Naive thymus-derived CD8-positive, alpha-beta T cell (primary cell): ENCODE measurements around the gene LITAFD. TPM values are rescaled to one million over a fixed set of nuclear protein-coding genes. Genes with fewer than 3 reads are reported as not detected.
A peak's percentile ranks its signal among the peaks of the same experiment; 100 is the strongest.

Source experiments
- ATAC-seq, 2 donors: fragments of 150-1000 bp; cut with Tn5 transposase in 1 of 2; sonication (Bioruptor Pico), chemical (Tn5 transposase) in 1 of 2; 1 replicate in 1 of 2; 2 replicates in 1 of 2; pipeline ENCODE4 v1.10.0; 2021; ENCODE audit warnings: mild to moderate bottlenecking in 2 of 2, moderate library complexity in 2 of 2
- POLR2A ChIA-PET: fragments of 350-600 bp; sonication (Branson Sonifier 250); formaldehyde crosslinking; loops from one replicate; lab custom pipeline; 2021; ENCODE audit warnings: antibody characterized with exemption; lab: Charles Lee
- DNase-seq, 10 donors: peaks; one replicate each; pipeline versions ENCODE4 v3.0.0 to v3.0.0-alpha.2; 2020 to 2022
- H3K27ac Mint-ChIP-seq, 10 donors: one replicate each; pipeline ENCODE4 v1.8.0; 2020 to 2022; ENCODE audit warnings: mild to moderate bottlenecking in 10 of 10, mixed read lengths in 10 of 10, moderate library complexity in 4 of 10, inconsistent platforms in 1 of 10
- H3K27me3 Mint-ChIP-seq, 5 donors: one replicate each; pipeline ENCODE4 v1.8.0; 2021 to 2022; ENCODE audit warnings: mixed read lengths in 5 of 5
- H3K36me3 Mint-ChIP-seq, 3 donors: one replicate each; pipeline ENCODE4 v1.8.0; 2020 to 2022; ENCODE audit warnings: mixed read lengths in 3 of 3, mild to moderate bottlenecking in 2 of 3, inconsistent platforms in 1 of 3
- H3K4me1 Mint-ChIP-seq, 4 donors: one replicate each; pipeline ENCODE4 v1.8.0; 2021 to 2022; ENCODE audit warnings: mixed read lengths in 4 of 4
- H3K4me3 Mint-ChIP-seq, 10 donors: one replicate each; pipeline ENCODE4 v1.8.0; 2020 to 2022; ENCODE audit warnings: mild to moderate bottlenecking in 10 of 10, mixed read lengths in 10 of 10, moderate library complexity in 6 of 10, inconsistent platforms in 1 of 10
- H3K9me3 Mint-ChIP-seq, 9 donors: one replicate each; pipeline ENCODE4 v1.8.0; 2020 to 2022; ENCODE audit warnings: mixed read lengths in 9 of 9, mild to moderate bottlenecking in 3 of 9, inconsistent platforms in 1 of 9, moderate library complexity in 1 of 9
- polyA plus RNA-seq, 3 donors: library from polyadenylated mRNA; unstranded; fragments of 300-500 nt; fragmentation: Illumina TruSeq; gene quantifications; one replicate each; pipeline ENCODE4 v1.2.3, GENCODE V29; 2021
- total RNA-seq, 8 experiments: library from RNA in 2 of 8; stranded (reverse) in 2 of 8; gene quantifications; one replicate each; pipeline ENCODE4 v1.2.3 and lab custom pipeline; 2021 to 2026

Gene LITAFD
- total and polyA plus RNA-seq, 5 experiments from 2014 or later: not detected

- DNase-seq: no peak
- POLR2A ChIA-PET: no interaction called here
Observed at GRCh38 chr16:8859913-8860881, 22.0 kb upstream of the LITAFD start.

GRCh38 chr16:8861563-8862308, 20.4 kb upstream of the LITAFD start:
- no peaks in the 10 kb centered on the region for H3K9me3 Mint-ChIP-seq
- H3K36me3 Mint-ChIP-seq: peaks cover 0 to 33% (median 4%) of the 10 kb centered on the region in 3 donors
- H3K4me3 Mint-ChIP-seq: no peak overlapping the region
- H3K27me3 Mint-ChIP-seq: no peaks in the 10 kb centered on the region
- POLR2A ChIA-PET: interaction anchor here (0.7 kb wide), 1 partner anchor 20 kb away, joined by 4 read pairs; no protein-coding TSS in a partner anchor
- no peak for ATAC-seq
- peaks cover 34 to 64% (median 48%) of the 10 kb centered on the region in 4 donors for H3K4me1 Mint-ChIP-seq
- DNase-seq: no peak
- peak overlapping the region in 4 of 10 donors; percentile 4 to 65 (median 23) for H3K27ac Mint-ChIP-seq

More at GRCh38 chr16:8859913-8860881, 22.0 kb upstream of the LITAFD start:
- H3K9me3 Mint-ChIP-seq: no peaks in the 10 kb centered on the region
- H3K27ac Mint-ChIP-seq: peak overlapping the region in 5 of 10 donors; percentile 8 to 58 (median 38)
- H3K4me1 Mint-ChIP-seq: peaks cover 23 to 57% (median 45%) of the 10 kb centered on the region in 4 donors
- peaks cover 0 to 45% (median 4%) of the 10 kb centered on the region in 3 donors for H3K36me3 Mint-ChIP-seq
- no peak for ATAC-seq
- H3K4me3 Mint-ChIP-seq: no peak overlapping the region
- H3K27me3 Mint-ChIP-seq: no peaks in the 10 kb centered on the region

GRCh38 chr16:8862309-8863130, 19.6 kb upstream of the LITAFD start:
- no peaks in the 10 kb centered on the region for H3K27me3 Mint-ChIP-seq
- no peaks in the 10 kb centered on the region for H3K9me3 Mint-ChIP-seq
- POLR2A ChIA-PET: interaction anchor here (1.3 kb wide), 1 partner anchor 18 kb away, joined by 8 read pairs; no protein-coding TSS in a partner anchor
- ATAC-seq (no peak), DNase-seq (no peak)
- peak overlapping the region in 1 of 10 donors; percentile 41 for H3K4me3 Mint-ChIP-seq
- peaks cover 0 to 27% (median 4%) of the 10 kb centered on the region in 3 donors for H3K36me3 Mint-ChIP-seq
- H3K27ac Mint-ChIP-seq: peak overlapping the region in 8 of 10 donors; percentile 19 to 66 (median 29)
- H3K4me1 Mint-ChIP-seq: peaks cover 37 to 66% (median 48%) of the 10 kb centered on the region in 4 donors

- no peaks in the 10 kb centered on the region for H3K27me3 Mint-ChIP-seq
- peak overlapping the region; percentile 48 to 95 (median 78) for H3K27ac Mint-ChIP-seq
- peaks cover 39 to 61% (median 48%) of the 10 kb centered on the region in 4 donors for H3K4me1 Mint-ChIP-seq
- peaks cover 0 to 14% (median under 1%) of the 10 kb centered on the region in 3 donors for H3K36me3 Mint-ChIP-seq
- H3K9me3 Mint-ChIP-seq: no peaks in the 10 kb centered on the region
- H3K4me3 Mint-ChIP-seq: peak overlapping the region in 7 of 10 donors; percentile 8 to 56 (median 21)
- ATAC-seq (no peak), DNase-seq (no peak)
- POLR2A ChIA-PET: interaction anchor here (1.3 to 1.6 kb wide), 2 partner anchors 10 to 16 kb away, joined by 8 to 10 read pairs; no protein-coding TSS in a partner anchor
Observed at GRCh38 chr16:8863594-8864424, 18.3 kb upstream of the LITAFD start.

- DNase-seq (no peak), ATAC-seq (no peak)
- POLR2A ChIA-PET: interaction anchor here (0.6 to 1.6 kb wide), 3 partner anchors 10 to 15 kb away, joined by 3 to 10 read pairs (median 4); no protein-coding TSS in a partner anchor
- Mint-ChIP-seq H3K9me3 (no peaks in the 10 kb centered on the region), H3K4me1 (peaks cover 40 to 65% (median 54%) of the 10 kb centered on the region in 4 donors), H3K36me3 (peaks cover 0 to 7% (median 0%) of the 10 kb centered on the region in 3 donors), H3K27me3 (no peaks in the 10 kb centered on the region), H3K4me3 (peak overlapping the region in 8 of 10 donors; percentile 8 to 60 (median 27)), H3K27ac (peak overlapping the region; percentile 53 to 95 (median 82))
Observed at GRCh38 chr16:8864480-8865110, 17.6 kb upstream of the LITAFD start.

GRCh38 chr16:8865145-8865882, 16.8 kb upstream of the LITAFD start:
- DNase-seq (no peak), ATAC-seq (no peak)
- peak overlapping the region in 9 of 10 donors; percentile 42 to 67 (median 54) for H3K4me3 Mint-ChIP-seq
- H3K36me3 Mint-ChIP-seq: peaks cover 0 to 4% (median 0%) of the 10 kb centered on the region in 3 donors
- H3K27ac Mint-ChIP-seq: peak overlapping the region; percentile 65 to 95 (median 78)
- H3K9me3 Mint-ChIP-seq: no peaks in the 10 kb centered on the region
- no peaks in the 10 kb centered on the region for H3K27me3 Mint-ChIP-seq
- POLR2A ChIA-PET: interaction anchor here (0.6 to 1.6 kb wide), 4 partner anchors 9 to 15 kb away, joined by 3 to 10 read pairs (median 4); no protein-coding TSS in a partner anchor
- H3K4me1 Mint-ChIP-seq: peaks cover 37 to 68% (median 57%) of the 10 kb centered on the region in 4 donors

- no peaks in the 10 kb centered on the region for H3K9me3 Mint-ChIP-seq
- POLR2A ChIA-PET: interaction anchor here (0.6 kb wide), 1 partner anchor 10 kb away, joined by 3 read pairs; no protein-coding TSS in a partner anchor
- peak overlapping the region; percentile 7 to 99 (median 68) for H3K4me3 Mint-ChIP-seq
- ATAC-seq: no peak
- no peaks in the 10 kb centered on the region for H3K27me3 Mint-ChIP-seq
- DNase-seq: no peak
- H3K4me1 Mint-ChIP-seq: peaks cover 38 to 73% (median 65%) of the 10 kb centered on the region in 4 donors
- H3K27ac Mint-ChIP-seq: peak overlapping the region in 9 of 10 donors; percentile 29 to 95 (median 79)
- peaks cover 0 to 1% (median 0%) of the 10 kb centered on the region in 3 donors for H3K36me3 Mint-ChIP-seq
Observed at GRCh38 chr16:8866118-8866883, 15.8 kb upstream of the LITAFD start.

GRCh38 chr16:8866884-8867215, 15.3 kb upstream of the LITAFD start:
- Mint-ChIP-seq H3K4me3 (peak overlapping the region; percentile 89 to 99 (median 95)), H3K27me3 (no peaks in the 10 kb centered on the region), H3K9me3 (no peaks in the 10 kb centered on the region), H3K27ac (peak overlapping the region; percentile 87 to 95 (median 92)), H3K4me1 (peaks cover 34 to 71% (median 64%) of the 10 kb centered on the region in 4 donors), H3K36me3 (no peaks in the 10 kb centered on the region)
- no peak for DNase-seq
- no peak for ATAC-seq
- POLR2A ChIA-PET: interaction anchor here (2.4 to 3.3 kb wide), 2 partner anchors 69 to 225 kb away, joined by 29 to 33 read pairs; partner anchors contain the start of genes HAPSTR1, PMM2 and TMEM186

- ATAC-seq (peak; percentile 19 to 25), DNase-seq (peak in 5 of 10 donors; percentile 13 to 41 (median 37))
- no peaks in the 10 kb centered on the region for H3K9me3 Mint-ChIP-seq
- H3K27me3 Mint-ChIP-seq: no peaks in the 10 kb centered on the region
- H3K4me1 Mint-ChIP-seq: peaks cover 34 to 67% (median 62%) of the 10 kb centered on the region in 4 donors
- peak overlapping the region; percentile 87 to 95 (median 92) for H3K27ac Mint-ChIP-seq
- H3K36me3 Mint-ChIP-seq: no peaks in the 10 kb centered on the region
- peak overlapping the region; percentile 89 to 99 (median 95) for H3K4me3 Mint-ChIP-seq
- POLR2A ChIA-PET: interaction anchor here (1.6 to 3.3 kb wide), 6 partner anchors 11 to 225 kb away, joined by 6 to 33 read pairs (median 9); partner anchors contain the start of genes HAPSTR1, PMM2 and TMEM186
Observed at GRCh38 chr16:8867216-8867931, 14.8 kb upstream of the LITAFD start.
